Brain microvascular endothelial cell (primary cell): ENCODE results near the gene FRG2.
"Not testable (repeated sequence)": the region's sequence is repeated elsewhere in the genome, so short reads cannot be mapped to it uniquely, and the experiment has no call there.

Experiments used
- DNase-seq: peaks from one replicate; pipeline ENCODE4 v3.0.0-alpha.2; 2020
- H3K27ac ChIP-seq: fragments of 250-450 bp; sonication (Bioruptor Pico); 2 replicates; pipeline ENCODE4 v1.5.1; 2020; ENCODE audit warnings: mild to moderate bottlenecking, moderate library complexity
- H3K27me3 ChIP-seq: fragments of 250-450 bp; sonication (Bioruptor Pico); replicated peaks from 2 replicates; pipeline ENCODE4 v1.5.1; 2020; ENCODE audit warnings: mild to moderate bottlenecking
- H3K36me3 ChIP-seq: fragments of 250-450 bp; sonication (Bioruptor Pico); replicated peaks from 2 replicates; pipeline ENCODE4 v1.5.1; 2020; ENCODE audit warnings: mild to moderate bottlenecking
- H3K4me3 ChIP-seq: 2 replicates; pipeline ENCODE4 v1.5.1; 2011; ENCODE audit warnings: low read depth, mild to moderate bottlenecking, control low read depth, low read length, moderate library complexity
- CTCF ChIP-seq: IDR thresholded peaks from 2 replicates; pipeline ENCODE4 v1.5.1; 2011; ENCODE audit warnings: low read depth, mild to moderate bottlenecking, moderate library complexity, low read length, control low read depth, inconsistent platforms; ENCODE audit errors: missing control alignments
- in situ Hi-C: cut with HindIII; loops from 2 replicates; pipeline ENCODE4 v1.10.0; 2017; ENCODE audit warnings: low sequenced_read_pairs, low pct_ligation_motif_present

FRG2 gene

GRCh38 chr4:190020790-190021717 is 6.0 kb downstream of the FRG2 start:
- Histone ChIP-seq H3K36me3 (no peaks in the 10 kb centered on the region), H3K27ac (no peak overlapping the region), H3K4me3 (no peak overlapping the region), H3K27me3 (peaks cover 35% of the 10 kb centered on the region)
- in situ Hi-C loops, result no loop called here
- DNase-seq, result no peak
- no peak for TF ChIP-seq CTCF

- in situ Hi-C loops, DNase-seq, H3K27ac ChIP-seq, H3K4me3 ChIP-seq, H3K36me3 ChIP-seq: not testable (repeated sequence)
- H3K27me3 ChIP-seq, result peaks cover 44% of the 10 kb centered on the region
Measured at GRCh38 chr4:190019859-190020463, 7.1 kb downstream of the FRG2 start.

- H3K36me3 ChIP-seq, result no peaks in the 10 kb centered on the region
- no peak for TF ChIP-seq CTCF
- in situ Hi-C loops, result no loop called here
- no peak for DNase-seq
- H3K27ac ChIP-seq, result no peak overlapping the region
- peaks cover 48% of the 10 kb centered on the region for H3K27me3 ChIP-seq
- H3K4me3 ChIP-seq, result no peak overlapping the region
Measured at GRCh38 chr4:190019023-190019858, 7.8 kb downstream of the FRG2 start.

GRCh38 chr4:190018201-190018920 is 8.7 kb downstream of the FRG2 start:
- H3K4me3 ChIP-seq, result no peak overlapping the region
- no peak for TF ChIP-seq CTCF
- no peak for DNase-seq
- H3K36me3 ChIP-seq, result no peaks in the 10 kb centered on the region
- H3K27ac ChIP-seq, result no peak overlapping the region
- in situ Hi-C loops, result no loop called here
- peaks cover 48% of the 10 kb centered on the region for H3K27me3 ChIP-seq

GRCh38 chr4:190017357-190018200 is 9.5 kb downstream of the FRG2 start:
- Histone ChIP-seq H3K4me3 (no peak overlapping the region), H3K36me3 (no peaks in the 10 kb centered on the region), H3K27me3 (peaks cover 48% of the 10 kb centered on the region), H3K27ac (no peak overlapping the region)
- in situ Hi-C loops, result no loop called here
- TF ChIP-seq CTCF, result no peak
- no peak for DNase-seq
